HepG2 (cell line): Measurements from ENCODE around the gene DGCR6L. TPM values are rescaled to one million over a fixed set of nuclear protein-coding genes. Genes with fewer than 3 reads are reported as not detected.

Experiments
- ATF7-NPFF ChIP-seq: sonication (generic); formaldehyde crosslinking; IDR thresholded peaks from 2 replicates; pipeline ENCODE4 v1.8.1; 2023; ENCODE audit warnings: mild to moderate bottlenecking, low read depth, missing genetic modification reagents, moderate library complexity
- BRCA1 ChIP-seq: sonication (generic); formaldehyde crosslinking; IDR thresholded peaks from 2 replicates; pipeline ENCODE4 v1.4.0; 2020; ENCODE audit warnings: missing genetic modification reagents
- DNMT1 ChIP-seq: sonication (generic); formaldehyde crosslinking; IDR thresholded peaks from 2 replicates; pipeline ENCODE4 v1.5.1; 2020; ENCODE audit warnings: mild to moderate bottlenecking, missing genetic modification reagents
- GTF3A ChIP-seq: sonication (generic); formaldehyde crosslinking; conservative IDR thresholded peaks from 2 replicates; pipeline ENCODE4 v1.4.0; 2020; ENCODE audit warnings: mild to moderate bottlenecking, missing genetic modification reagents
- HES4 ChIP-seq: sonication (generic); formaldehyde crosslinking; IDR thresholded peaks from 2 replicates; pipeline ENCODE4 v1.9.0; 2021; ENCODE audit warnings: mild to moderate bottlenecking, missing genetic modification reagents, borderline replicate concordance
- HHEX ChIP-seq: IDR thresholded peaks from 2 replicates; pipeline ENCODE4 v1.6.1; 2016; ENCODE audit warnings: control low read depth
- HNF4A ChIP-seq: sonication (generic); formaldehyde crosslinking; IDR thresholded peaks from 2 replicates; pipeline ENCODE4 v1.4.0; 2020; ENCODE audit warnings: missing genetic modification reagents
- HOXA5 ChIP-seq: sonication (generic); formaldehyde crosslinking; IDR thresholded peaks from 2 replicates; pipeline ENCODE4 v1.4.0; 2020; ENCODE audit warnings: missing genetic modification reagents
- NFIB ChIP-seq: sonication (generic); formaldehyde crosslinking; IDR thresholded peaks from 2 replicates; pipeline ENCODE4 v1.9.0; 2021; ENCODE audit warnings: missing genetic modification reagents, mild to moderate bottlenecking, borderline replicate concordance
- PHF8 ChIP-seq: sonication (generic); formaldehyde crosslinking; IDR thresholded peaks from 2 replicates; pipeline ENCODE4 v1.5.0; 2020; ENCODE audit warnings: missing genetic modification reagents
- RBFOX2 ChIP-seq: fragments of 200-400 bp; formaldehyde crosslinking; IDR thresholded peaks from 2 replicates; pipeline ENCODE4 v1.6.1; 2017; ENCODE audit warnings: low read depth, mild to moderate bottlenecking, low read length
- SOX6 ChIP-seq, 2 experiments: fragments of 450-650 bp in 1 of 2; sonication (generic) in 1 of 2; formaldehyde crosslinking in 1 of 2; IDR thresholded peaks; 2 replicates each; pipeline versions ENCODE4 v1.4.0 to v1.6.1; 2017 to 2020; ENCODE audit warnings: antibody characterized with exemption in 1 of 2, mild to moderate bottlenecking in 1 of 2, missing genetic modification reagents in 1 of 2
- SSRP1 ChIP-seq: IDR thresholded peaks from 2 replicates; pipeline ENCODE4 v1.6.1; 2016; ENCODE audit warnings: control low read depth
- ZHX2 ChIP-seq, 2 experiments: sonication (generic) in 1 of 2; formaldehyde crosslinking in 1 of 2; IDR thresholded peaks; 2 replicates each; pipeline versions ENCODE4 v1.6.1 to v1.9.0; 2014 to 2022; ENCODE audit warnings: antibody characterized with exemption in 1 of 2, borderline replicate concordance in 1 of 2, inconsistent platforms in 1 of 2, low read depth in 1 of 2, missing genetic modification reagents in 1 of 2
- ZNF18 ChIP-seq: sonication (generic); formaldehyde crosslinking; IDR thresholded peaks from 2 replicates; pipeline ENCODE4 v1.8.0; 2022; ENCODE audit warnings: mild to moderate bottlenecking, missing genetic modification reagents; ENCODE audit not compliant: insufficient replicate concordance
- ZNF180 ChIP-seq: sonication (generic); formaldehyde crosslinking; IDR thresholded peaks from 2 replicates; pipeline ENCODE4 v1.4.0; 2020; ENCODE audit warnings: low read depth, missing genetic modification reagents, borderline replicate concordance
- ZNF557 ChIP-seq: sonication (generic); formaldehyde crosslinking; IDR thresholded peaks from 2 replicates; pipeline ENCODE4 v1.4.0; 2020; ENCODE audit warnings: missing genetic modification reagents
- ZNF569 ChIP-seq: sonication (generic); formaldehyde crosslinking; IDR thresholded peaks from 2 replicates; pipeline ENCODE4 v1.5.0; 2020; ENCODE audit warnings: mild to moderate bottlenecking, missing genetic modification reagents, moderate library complexity, borderline replicate concordance
- ZNF724P ChIP-seq: sonication (generic); formaldehyde crosslinking; IDR thresholded peaks from 2 replicates; pipeline ENCODE4 v1.8.0; 2022; ENCODE audit warnings: missing genetic modification reagents, borderline replicate concordance
- polyA plus RNA-seq, 8 experiments: library from polyadenylated mRNA; depleted of rRNA in 3 of 8; stranded (reverse) in 7 of 8; unstranded in 1 of 8; fragments of >200 nt; fragmentation: Illumina TruSeq in 4 of 8; extraction: Trizol in 4 of 8; gene quantifications; 2 replicates each; pipeline versions ENCODE4 v1.2.1 to v1.2.3, GENCODE V29; 2011 to 2016; ENCODE audit warnings: low read depth in 4 of 8, missing spikeins in 1 of 8, mixed read lengths in 1 of 8; ENCODE audit not compliant: insufficient read depth in 1 of 8
- total RNA-seq, 5 experiments: library from RNA; depleted of rRNA; stranded (reverse); fragments of >200 nt; fragmentation: Illumina TruSeq; extraction: Trizol; gene quantifications; 2 replicates each; pipeline ENCODE4 v1.2.3, GENCODE V29; 2016; ENCODE audit warnings: low read depth in 1 of 5
- TF ChIP-seq, protein P1 (sequence below): IDR thresholded peaks from 2 replicates; pipeline ENCODE4 v1.6.1; 2018; ENCODE audit warnings: missing genetic modification reagents

The DGCR6L gene
- total and polyA plus RNA-seq, 2 of the 13 experiments (the other 11 are each of a cell fraction or from before 2014, with no cell fraction given) = 17.5 to 35.3 TPM

DNA sequence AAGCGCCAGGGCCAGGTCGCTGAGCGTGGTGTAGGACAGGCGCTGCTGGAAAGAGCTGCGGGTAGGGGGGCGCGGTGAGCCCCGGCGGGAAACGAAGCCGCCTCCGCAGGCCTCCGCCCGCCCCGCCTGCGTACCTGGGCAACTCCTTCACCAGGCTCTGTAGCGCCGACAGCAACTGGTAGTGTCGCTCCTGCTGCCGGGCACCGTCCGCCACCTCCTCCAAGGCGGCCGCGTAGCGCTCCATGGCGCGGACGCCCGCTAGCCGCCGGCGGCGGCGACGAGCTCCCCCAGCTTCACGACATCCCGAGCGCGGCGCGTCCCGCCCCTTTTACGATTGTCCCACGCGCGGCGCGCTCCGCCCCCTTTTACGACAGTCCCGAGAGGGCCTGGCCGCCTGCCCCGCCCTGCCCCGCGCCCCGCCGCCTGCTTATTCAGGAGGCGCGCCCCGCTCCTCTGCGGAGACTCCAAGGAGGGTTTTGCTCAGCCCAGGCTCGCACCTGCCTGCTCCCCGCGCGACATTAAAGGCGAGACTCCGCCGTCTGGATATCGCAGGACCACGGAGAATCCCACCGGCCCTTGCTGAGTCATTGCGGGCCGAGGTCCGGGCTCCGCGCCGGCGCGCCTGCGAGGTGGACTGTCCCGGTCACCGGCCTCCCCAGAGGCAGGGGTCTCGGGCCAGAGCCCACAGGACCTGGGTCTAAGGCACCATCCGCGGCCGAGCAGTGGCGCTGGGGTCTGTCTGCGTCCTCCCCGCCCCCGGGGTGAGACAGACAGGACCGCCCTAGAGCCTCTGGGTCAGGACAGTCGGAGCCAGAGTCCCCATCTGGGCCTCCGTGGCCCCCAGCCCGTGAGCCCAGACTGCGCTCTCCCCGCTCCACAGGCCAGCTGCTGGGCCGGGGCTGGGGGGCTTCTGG lies at the start of gene DGCR6L (continued):
- TF ChIP-seq ZNF18 (CRISPR knock-in tag) = peak; percentile 33
- TF ChIP-seq RBFOX2 = peak; percentile 77
- no peak for TF ChIP-seq SOX6 (IDR thresholded peaks at IDR 0.05)
- no peak; the same call in 1 of the 2 replicates for TF ChIP-seq SOX6 (CRISPR knock-in tag; IDR thresholded peaks at IDR 0.05)
- TF ChIP-seq ATF7-NPFF (CRISPR knock-in tag) = no peak
- no peak for TF ChIP-seq ZNF557 (CRISPR knock-in tag)
- TF ChIP-seq PHF8 = peak; percentile 94
- TF ChIP-seq HNF4A (CRISPR knock-in tag) = no peak
- no peak for TF ChIP-seq BRCA1 (CRISPR knock-in tag)
- TF ChIP-seq ZNF724P = 0 out of 2 replicates have a peak, but pooled peaks have one; percentile 56
- TF ChIP-seq, protein P1, sequence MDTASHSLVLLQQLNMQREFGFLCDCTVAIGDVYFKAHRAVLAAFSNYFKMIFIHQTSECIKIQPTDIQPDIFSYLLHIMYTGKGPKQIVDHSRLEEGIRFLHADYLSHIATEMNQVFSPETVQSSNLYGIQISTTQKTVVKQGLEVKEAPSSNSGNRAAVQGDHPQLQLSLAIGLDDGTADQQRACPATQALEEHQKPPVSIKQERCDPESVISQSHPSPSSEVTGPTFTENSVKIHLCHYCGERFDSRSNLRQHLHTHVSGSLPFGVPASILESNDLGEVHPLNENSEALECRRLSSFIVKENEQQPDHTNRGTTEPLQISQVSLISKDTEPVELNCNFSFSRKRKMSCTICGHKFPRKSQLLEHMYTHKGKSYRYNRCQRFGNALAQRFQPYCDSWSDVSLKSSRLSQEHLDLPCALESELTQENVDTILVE (CRISPR knock-in tag) = 0 out of 2 replicates have a peak, but pooled peaks have one; percentile 18
- peak; percentile 66; the same call in 1 of the 2 replicates for TF ChIP-seq HES4
- TF ChIP-seq NFIB = no peak
- TF ChIP-seq ZHX2 (IDR thresholded peaks at IDR 0.05; ENCODE audit: low read depth) = no peak
- no peak for TF ChIP-seq ZHX2 (CRISPR knock-in tag; IDR thresholded peaks at IDR 0.05; ENCODE audit: borderline replicate concordance)
- TF ChIP-seq ZNF569 (CRISPR knock-in tag) = no peak
- peak; percentile 65 for TF ChIP-seq HOXA5 (CRISPR knock-in tag)
- no peak for TF ChIP-seq ZNF180 (CRISPR knock-in tag)
- TF ChIP-seq HHEX (CRISPR knock-in tag) = no peak
- TF ChIP-seq GTF3A (CRISPR knock-in tag) = no peak
- no peak for TF ChIP-seq DNMT1 (CRISPR knock-in tag)
- no peak for TF ChIP-seq SSRP1 (CRISPR knock-in tag)
